Duodenal mucosa (tissue), 2 donors: ENCODE results near the gene SLC13A3.

Source experiments
- H3K27ac ChIP-seq: one replicate; pipeline ENCODE4 v1.7.0; 2013; ENCODE audit warnings: low read depth, low read length
- H3K27me3 ChIP-seq, 2 donors: one replicate each; pipeline ENCODE4 v1.7.0; 2013; ENCODE audit warnings: low read length in 2 of 2, control low read depth in 1 of 2; ENCODE audit not compliant: insufficient read depth in 2 of 2, control insufficient read depth in 1 of 2
- H3K36me3 ChIP-seq, 2 donors: one replicate each; pipeline ENCODE4 v1.7.0; 2013; ENCODE audit warnings: low read length in 2 of 2, control low read depth in 1 of 2; ENCODE audit not compliant: insufficient read depth in 2 of 2, control insufficient read depth in 1 of 2
- H3K4me1 ChIP-seq, 2 donors: one replicate each; pipeline ENCODE4 v1.7.0; 2013; ENCODE audit warnings: low read length in 2 of 2, control low read depth in 1 of 2; ENCODE audit not compliant: insufficient read depth in 2 of 2, control insufficient read depth in 1 of 2
- H3K4me3 ChIP-seq, 2 donors: one replicate each; pipeline ENCODE4 v1.7.0; 2013; ENCODE audit warnings: low read length in 2 of 2, low read depth in 1 of 2
- H3K9ac ChIP-seq, 2 donors: one replicate each; pipeline ENCODE4 v1.7.0; 2013; ENCODE audit warnings: low read length in 2 of 2, low read depth in 1 of 2
- H3K9me3 ChIP-seq, 2 donors: one replicate each; pipeline ENCODE4 v1.7.0; 2013; ENCODE audit warnings: low read length in 2 of 2, control low read depth in 1 of 2; ENCODE audit not compliant: control insufficient read depth in 1 of 2

SLC13A3 gene

GRCh38 chr20:46520540-46520939, 130.7 kb downstream of the SLC13A3 start:
- Histone ChIP-seq H3K27me3 (no peaks in the 10 kb centered on the region), H3K9me3 (no peaks in the 10 kb centered on the region), H3K4me3 (no peak overlapping the region), H3K9ac (no peak overlapping the region), H3K4me1 (no peaks in the 10 kb centered on the region), H3K27ac (no peak overlapping the region), H3K36me3 (no peaks in the 10 kb centered on the region)

DNA sequence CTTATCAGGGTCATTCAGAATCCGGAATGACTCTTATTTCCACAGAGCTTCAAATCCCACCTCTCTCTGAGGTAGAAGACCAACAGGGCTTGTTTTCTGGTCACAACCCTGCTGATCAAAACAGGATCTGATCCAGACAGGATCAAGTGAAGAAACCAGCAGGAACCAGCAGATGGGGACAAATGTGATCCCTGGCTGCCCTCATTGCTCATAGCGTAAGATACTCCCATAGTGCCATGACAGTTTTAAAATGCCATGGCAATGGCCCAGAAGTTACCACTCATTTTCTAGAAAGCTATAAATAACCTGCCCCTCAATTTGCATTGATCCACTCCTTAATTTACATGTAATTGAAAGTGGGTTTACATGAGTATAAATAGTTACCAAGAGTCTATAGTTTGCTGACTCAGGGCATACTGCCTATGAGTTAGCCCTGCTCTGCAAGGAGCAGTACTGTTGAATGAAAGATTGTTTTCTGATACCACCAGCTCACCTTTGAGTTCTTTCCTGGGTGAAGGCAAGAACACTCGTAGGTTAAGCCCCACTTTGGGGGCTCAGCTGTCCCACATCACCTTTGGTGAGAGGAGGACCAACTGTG, 131.7 kb downstream of the SLC13A3 start:
- Histone ChIP-seq H3K4me1 (no peaks in the 10 kb centered on the region), H3K9me3 (no peaks in the 10 kb centered on the region), H3K9ac (no peak overlapping the region), H3K4me3 (no peak overlapping the region), H3K27ac (no peak overlapping the region), H3K36me3 (no peaks in the 10 kb centered on the region), H3K27me3 (no peaks in the 10 kb centered on the region)

- H3K36me3 ChIP-seq, result peaks cover 0 to 3% of the 10 kb centered on the region in 2 donors
- peaks cover 4 to 6% of the 10 kb centered on the region in 2 donors for H3K4me1 ChIP-seq
- H3K9me3 ChIP-seq, result no peaks in the 10 kb centered on the region
- H3K27me3 ChIP-seq, result peaks cover 0 to 2% of the 10 kb centered on the region in 2 donors
- peak within 1 kb of the TSS; percentile 4 to 40 for H3K9ac ChIP-seq
- peak within 1 kb of the TSS; percentile 65 to 74 for H3K4me3 ChIP-seq
- no peak within 1 kb of the TSS for H3K27ac ChIP-seq
Observed at GRCh38 chr20:46512943-46513844, 138.1 kb downstream of the SLC13A3 start, which contains the start of gene ZNF334. ZNF334 (minus strand) TSS chr20:46513559; CDS start chr20:46512102, 1,457 bp downstream.

GRCh38 chr20:46509523-46509922, 141.7 kb downstream of the SLC13A3 start:
- H3K27me3 ChIP-seq, result peaks cover 0 to 2% of the 10 kb centered on the region in 2 donors
- H3K9me3 ChIP-seq, result no peaks in the 10 kb centered on the region
- H3K27ac ChIP-seq, result no peak overlapping the region
- H3K36me3 ChIP-seq, result peaks cover 0 to 4% of the 10 kb centered on the region in 2 donors
- H3K4me3 ChIP-seq, result no peak overlapping the region
- H3K4me1 ChIP-seq, result peaks cover 4 to 6% of the 10 kb centered on the region in 2 donors
- no peak overlapping the region for H3K9ac ChIP-seq
